GM12878 (cell line): ENCODE data around the gene CNKSR3.

Experiments used
- ASH2L ChIP-seq: fragments of 300-600, 200-600 bp; sonication (generic); IDR thresholded peaks from 2 replicates; pipeline ENCODE4 v1.6.1; 2017; ENCODE audit warnings: low read depth, mild to moderate bottlenecking, borderline replicate concordance
- ESRRA ChIP-seq: IDR thresholded peaks from 2 replicates; pipeline ENCODE4 v1.6.1; 2012; ENCODE audit warnings: mild to moderate bottlenecking, low read length, improper control_type of control experiment
- NFYA ChIP-seq: IDR thresholded peaks from 2 replicates; pipeline ENCODE4 v1.6.1; 2011; ENCODE audit warnings: low read depth, mild to moderate bottlenecking, low read length, improper control_type of control experiment, borderline replicate concordance
- NRF1 ChIP-seq: conservative IDR thresholded peaks from 2 replicates; pipeline ENCODE4 v1.6.1; 2011; ENCODE audit warnings: mild to moderate bottlenecking, low read depth, low read length, improper control_type of control experiment
- POLR2A ChIP-seq: IDR thresholded peaks from 2 replicates; pipeline ENCODE4 v1.6.1; 2011; ENCODE audit warnings: low read depth, mild to moderate bottlenecking, low read length
- RAD51 ChIP-seq: fragments of 450-650 bp; IDR thresholded peaks from 2 replicates; pipeline ENCODE4 v1.6.1; 2016; ENCODE audit warnings: moderate library complexity, mild to moderate bottlenecking, inconsistent platforms
- TF ChIP-seq, protein P1 (sequence below), 3 experiments: IDR thresholded peaks in 2 of 3; conservative IDR thresholded peaks in 1 of 3; 2 replicates each; pipeline ENCODE4 v1.5.1; 2011; ENCODE audit warnings: low read depth in 3 of 3, low read length in 3 of 3, mild to moderate bottlenecking in 3 of 3, control low read depth in 2 of 3, moderate library complexity in 2 of 3, inconsistent platforms in 1 of 3, mixed read lengths in 1 of 3; ENCODE audit not compliant: control insufficient read depth in 2 of 3, insufficient read depth in 1 of 3; ENCODE audit errors: extremely low read depth in 1 of 3
- TF ChIP-seq, protein P2 (sequence below): fragments of 450-650 bp; formaldehyde crosslinking; IDR thresholded peaks from 2 replicates; pipeline ENCODE4 v1.4.0; 2020; ENCODE audit warnings: mild to moderate bottlenecking, moderate library complexity

DNA sequence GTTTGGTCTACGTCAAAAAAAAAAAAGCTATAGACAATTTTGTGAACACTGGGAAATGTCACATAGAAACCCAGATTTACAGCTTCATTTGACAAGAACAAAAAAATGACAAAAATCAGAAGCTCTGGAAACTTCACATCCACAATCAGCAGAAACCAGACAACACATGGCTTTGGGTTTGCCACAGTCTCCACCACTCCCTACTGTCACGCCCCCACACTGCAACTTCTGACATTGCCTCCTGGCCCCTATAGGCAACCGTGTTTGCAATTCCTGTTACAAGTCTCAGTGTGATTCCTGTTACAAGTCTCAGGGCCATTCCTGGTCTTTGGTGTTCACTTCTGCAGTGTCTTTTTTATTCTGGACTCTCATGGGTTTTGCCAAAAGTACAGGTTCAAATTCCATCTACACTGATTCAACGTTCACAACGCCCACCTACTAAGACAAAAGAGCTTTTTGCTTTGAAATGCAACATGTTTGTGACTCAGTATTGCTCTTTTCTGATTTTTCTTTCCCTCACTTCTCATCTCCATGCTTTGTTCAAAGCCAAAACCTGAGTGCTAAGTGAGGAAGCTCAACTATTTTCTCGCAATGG lies 12.0 kb downstream of the CNKSR3 start:
- TF ChIP-seq POLR2A (no peak), ASH2L (no peak), NRF1 (no peak), RAD51 (no peak), ESRRA (no peak), NFYA (no peak)
- TF ChIP-seq, protein P1, sequence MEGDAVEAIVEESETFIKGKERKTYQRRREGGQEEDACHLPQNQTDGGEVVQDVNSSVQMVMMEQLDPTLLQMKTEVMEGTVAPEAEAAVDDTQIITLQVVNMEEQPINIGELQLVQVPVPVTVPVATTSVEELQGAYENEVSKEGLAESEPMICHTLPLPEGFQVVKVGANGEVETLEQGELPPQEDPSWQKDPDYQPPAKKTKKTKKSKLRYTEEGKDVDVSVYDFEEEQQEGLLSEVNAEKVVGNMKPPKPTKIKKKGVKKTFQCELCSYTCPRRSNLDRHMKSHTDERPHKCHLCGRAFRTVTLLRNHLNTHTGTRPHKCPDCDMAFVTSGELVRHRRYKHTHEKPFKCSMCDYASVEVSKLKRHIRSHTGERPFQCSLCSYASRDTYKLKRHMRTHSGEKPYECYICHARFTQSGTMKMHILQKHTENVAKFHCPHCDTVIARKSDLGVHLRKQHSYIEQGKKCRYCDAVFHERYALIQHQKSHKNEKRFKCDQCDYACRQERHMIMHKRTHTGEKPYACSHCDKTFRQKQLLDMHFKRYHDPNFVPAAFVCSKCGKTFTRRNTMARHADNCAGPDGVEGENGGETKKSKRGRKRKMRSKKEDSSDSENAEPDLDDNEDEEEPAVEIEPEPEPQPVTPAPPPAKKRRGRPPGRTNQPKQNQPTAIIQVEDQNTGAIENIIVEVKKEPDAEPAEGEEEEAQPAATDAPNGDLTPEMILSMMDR (IDR thresholded peaks at IDR 0.05 in 2 of 3, conservative IDR thresholded peaks at IDR 0.05 in 1 of 3; ENCODE audit: control insufficient read depth in 2 of 3, extremely low read depth in 1 of 3, insufficient read depth in 1 of 3, low read depth in 3 of 3, low read length in 3 of 3) = no peak
- TF ChIP-seq, protein P2, sequence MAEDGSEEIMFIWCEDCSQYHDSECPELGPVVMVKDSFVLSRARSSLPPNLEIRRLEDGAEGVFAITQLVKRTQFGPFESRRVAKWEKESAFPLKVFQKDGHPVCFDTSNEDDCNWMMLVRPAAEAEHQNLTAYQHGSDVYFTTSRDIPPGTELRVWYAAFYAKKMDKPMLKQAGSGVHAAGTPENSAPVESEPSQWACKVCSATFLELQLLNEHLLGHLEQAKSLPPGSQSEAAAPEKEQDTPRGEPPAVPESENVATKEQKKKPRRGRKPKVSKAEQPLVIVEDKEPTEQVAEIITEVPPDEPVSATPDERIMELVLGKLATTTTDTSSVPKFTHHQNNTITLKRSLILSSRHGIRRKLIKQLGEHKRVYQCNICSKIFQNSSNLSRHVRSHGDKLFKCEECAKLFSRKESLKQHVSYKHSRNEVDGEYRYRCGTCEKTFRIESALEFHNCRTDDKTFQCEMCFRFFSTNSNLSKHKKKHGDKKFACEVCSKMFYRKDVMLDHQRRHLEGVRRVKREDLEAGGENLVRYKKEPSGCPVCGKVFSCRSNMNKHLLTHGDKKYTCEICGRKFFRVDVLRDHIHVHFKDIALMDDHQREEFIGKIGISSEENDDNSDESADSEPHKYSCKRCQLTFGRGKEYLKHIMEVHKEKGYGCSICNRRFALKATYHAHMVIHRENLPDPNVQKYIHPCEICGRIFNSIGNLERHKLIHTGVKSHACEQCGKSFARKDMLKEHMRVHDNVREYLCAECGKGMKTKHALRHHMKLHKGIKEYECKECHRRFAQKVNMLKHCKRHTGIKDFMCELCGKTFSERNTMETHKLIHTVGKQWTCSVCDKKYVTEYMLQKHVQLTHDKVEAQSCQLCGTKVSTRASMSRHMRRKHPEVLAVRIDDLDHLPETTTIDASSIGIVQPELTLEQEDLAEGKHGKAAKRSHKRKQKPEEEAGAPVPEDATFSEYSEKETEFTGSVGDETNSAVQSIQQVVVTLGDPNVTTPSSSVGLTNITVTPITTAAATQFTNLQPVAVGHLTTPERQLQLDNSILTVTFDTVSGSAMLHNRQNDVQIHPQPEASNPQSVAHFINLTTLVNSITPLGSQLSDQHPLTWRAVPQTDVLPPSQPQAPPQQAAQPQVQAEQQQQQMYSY (CRISPR knock-in tag) = no peak
